GM19193 (cell line): ENCODE measurements around the gene FGF5.

ENCODE experiments used
- POLR2A ChIP-seq: IDR thresholded peaks from 4 replicates; pipeline ENCODE4 v1.6.1; 2011; ENCODE audit not compliant: insufficient read depth, insufficient read length; ENCODE audit errors: extremely low read depth

The FGF5 gene, protein sequence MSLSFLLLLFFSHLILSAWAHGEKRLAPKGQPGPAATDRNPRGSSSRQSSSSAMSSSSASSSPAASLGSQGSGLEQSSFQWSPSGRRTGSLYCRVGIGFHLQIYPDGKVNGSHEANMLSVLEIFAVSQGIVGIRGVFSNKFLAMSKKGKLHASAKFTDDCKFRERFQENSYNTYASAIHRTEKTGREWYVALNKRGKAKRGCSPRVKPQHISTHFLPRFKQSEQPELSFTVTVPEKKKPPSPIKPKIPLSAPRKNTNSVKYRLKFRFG

DNA sequence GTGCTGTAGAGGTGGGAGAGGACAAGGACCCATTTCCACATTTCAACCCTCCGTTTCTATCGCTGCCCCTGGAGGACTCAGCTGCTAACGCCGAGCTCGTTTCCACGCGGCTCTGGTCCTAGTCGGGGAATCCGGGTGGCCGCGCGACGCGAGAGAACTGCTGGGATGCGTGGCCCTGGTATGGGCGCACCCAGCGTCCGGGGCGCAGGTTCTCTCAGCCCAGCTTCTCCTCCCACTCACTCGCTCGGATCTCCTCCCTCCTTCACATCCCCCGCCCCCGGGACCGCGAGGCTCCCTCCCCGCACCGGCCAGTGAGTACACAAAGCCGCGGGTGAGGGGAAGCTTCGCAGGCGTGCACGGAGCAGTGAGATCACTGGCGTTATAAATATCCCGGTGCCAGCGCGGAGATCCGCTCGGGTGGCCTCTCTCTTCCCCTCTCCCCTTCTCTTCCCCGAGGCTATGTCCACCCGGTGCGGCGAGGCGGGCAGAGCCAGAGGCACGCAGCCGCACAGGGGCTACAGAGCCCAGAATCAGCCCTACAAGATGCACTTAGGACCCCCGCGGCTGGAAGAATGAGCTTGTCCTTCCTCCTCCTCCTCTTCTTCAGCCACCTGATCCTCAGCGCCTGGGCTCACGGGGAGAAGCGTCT is at the start of gene FGF5:
FGF5 (plus strand) TSS at position 412 of the 649 bp plus-strand sequence; CDS start at position 573, 161 bp downstream.
- TF ChIP-seq POLR2A = no peak

DNA sequence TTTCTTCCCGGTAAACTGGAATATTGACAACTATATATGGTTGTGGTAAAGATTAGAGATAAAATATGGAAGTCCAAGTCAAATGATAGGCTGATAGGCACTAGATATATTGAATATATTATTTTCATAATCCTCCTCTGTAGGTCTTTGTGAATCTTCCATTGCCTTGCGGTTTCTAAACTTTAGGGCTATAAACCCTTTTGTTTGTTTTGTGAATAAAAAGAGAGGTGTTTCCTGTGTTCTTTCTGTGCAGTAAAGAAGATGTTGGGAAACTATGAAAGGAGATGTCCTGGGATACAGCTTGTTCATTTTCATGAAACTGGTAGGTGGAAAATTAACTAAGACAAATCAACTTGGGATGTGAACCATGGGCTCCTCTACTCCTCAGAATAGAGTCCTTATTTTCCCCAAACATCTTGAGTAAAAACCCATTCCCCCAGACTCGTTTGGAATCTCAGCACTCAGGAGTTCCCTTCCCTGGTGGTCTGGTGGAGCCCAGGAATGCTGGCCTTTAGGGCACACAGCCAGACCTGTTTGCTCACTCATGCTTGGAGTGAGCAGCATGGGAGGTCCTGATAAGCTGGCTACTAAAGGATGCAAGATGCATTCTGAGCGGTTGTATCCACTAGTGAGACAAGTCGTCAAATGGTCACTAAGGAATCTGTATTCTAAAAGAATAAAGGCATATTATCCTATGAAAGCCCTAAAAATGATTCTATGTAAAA is 47.0 kb upstream of the FGF5 start:
- no peak for TF ChIP-seq POLR2A

DNA sequence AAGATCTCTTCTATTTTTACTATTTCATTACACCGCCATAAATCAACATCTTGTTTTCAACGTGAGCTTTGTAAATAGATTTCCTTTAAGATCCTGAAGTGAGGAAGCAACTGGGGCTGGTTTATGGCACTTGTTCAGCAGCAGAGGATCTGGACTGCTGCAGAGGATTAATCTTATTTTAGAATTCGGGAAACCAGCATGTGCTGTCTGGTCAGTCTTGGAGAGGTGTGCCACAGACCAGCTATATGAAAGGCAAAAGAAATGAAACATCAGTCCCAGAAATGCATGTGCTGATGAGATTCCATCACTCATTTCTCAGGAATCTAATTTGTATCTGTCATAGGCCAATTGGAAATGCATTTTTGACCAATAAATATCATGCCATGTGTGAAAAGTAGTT is 45.8 kb upstream of the FGF5 start:
- no peak for TF ChIP-seq POLR2A

DNA sequence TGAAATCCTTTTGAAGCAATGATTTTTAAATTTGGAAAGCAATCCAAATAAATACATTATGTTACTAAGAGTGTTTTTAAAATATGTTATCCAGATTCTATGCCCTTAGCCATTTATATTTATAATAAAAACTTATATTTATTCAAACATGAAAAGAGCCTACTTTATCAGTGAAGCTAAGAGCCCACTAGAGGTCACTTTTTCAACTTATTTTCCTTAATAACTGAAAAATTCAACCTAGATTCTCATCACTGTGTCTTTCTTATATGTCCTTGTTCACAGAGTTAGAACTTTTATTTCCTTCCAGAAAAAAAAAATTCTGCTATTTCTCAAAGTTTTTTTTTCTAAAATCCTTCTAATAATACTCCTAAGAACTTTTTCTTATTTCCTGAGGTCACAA is 45.3 kb upstream of the FGF5 start:
- TF ChIP-seq POLR2A = no peak

DNA sequence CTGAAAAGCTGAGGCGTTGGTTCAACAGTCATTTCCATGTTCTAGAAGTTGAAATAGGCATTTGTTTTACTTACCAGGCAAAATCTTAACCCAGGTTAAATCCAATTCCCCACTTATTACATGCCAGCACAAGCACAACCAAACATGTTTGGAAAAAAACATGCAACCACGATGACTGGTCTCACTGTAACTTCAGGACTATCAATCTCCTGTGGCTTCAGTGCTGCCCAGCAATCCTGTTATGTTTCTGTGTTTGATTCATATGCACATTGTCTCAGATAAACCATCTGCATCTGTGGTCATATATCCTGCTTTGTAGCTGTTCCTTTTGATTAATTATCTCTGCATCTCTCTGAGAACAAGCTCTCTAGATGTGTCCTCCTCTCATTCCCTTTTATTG is 40.9 kb upstream of the FGF5 start:
- no peak for TF ChIP-seq POLR2A

DNA sequence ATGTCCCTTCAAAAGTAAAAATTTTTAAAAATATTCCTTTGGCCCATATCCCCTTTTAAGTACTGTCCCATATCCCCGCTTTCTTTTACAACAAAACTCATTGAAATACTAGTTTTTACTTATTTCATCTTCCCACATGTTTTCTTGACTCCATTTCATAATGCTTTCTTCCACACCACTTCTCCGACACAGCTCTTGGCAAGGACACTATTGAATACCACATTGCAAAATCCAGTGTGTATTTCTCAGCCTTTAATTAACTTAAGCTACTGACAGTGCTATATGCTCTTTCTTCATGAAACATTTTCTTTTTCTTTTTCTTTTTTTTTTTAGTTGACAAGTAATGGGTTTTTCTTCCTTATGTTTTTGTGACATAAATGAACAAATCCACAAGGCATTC is 40.4 kb upstream of the FGF5 start:
- TF ChIP-seq POLR2A = no peak

DNA sequence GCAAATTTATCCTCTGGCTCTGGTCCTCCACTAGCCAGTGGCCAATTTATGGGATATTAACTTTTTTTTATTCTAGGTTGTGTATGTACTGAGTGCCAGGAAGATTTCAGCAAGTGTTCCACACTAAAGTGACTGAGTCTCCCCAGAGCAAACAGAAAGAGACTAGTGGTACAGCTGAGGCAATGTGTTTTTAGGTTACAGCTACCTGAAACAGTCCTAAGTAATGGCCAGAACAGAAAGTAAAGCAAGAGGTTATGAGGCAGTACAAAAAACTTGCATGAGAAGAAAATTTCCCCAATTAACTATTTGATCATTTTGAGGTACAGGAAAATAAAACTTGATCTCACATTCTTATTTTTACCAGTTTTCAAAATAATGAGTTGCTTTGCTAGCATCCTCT is 38.0 kb upstream of the FGF5 start:
- no peak for TF ChIP-seq POLR2A

DNA sequence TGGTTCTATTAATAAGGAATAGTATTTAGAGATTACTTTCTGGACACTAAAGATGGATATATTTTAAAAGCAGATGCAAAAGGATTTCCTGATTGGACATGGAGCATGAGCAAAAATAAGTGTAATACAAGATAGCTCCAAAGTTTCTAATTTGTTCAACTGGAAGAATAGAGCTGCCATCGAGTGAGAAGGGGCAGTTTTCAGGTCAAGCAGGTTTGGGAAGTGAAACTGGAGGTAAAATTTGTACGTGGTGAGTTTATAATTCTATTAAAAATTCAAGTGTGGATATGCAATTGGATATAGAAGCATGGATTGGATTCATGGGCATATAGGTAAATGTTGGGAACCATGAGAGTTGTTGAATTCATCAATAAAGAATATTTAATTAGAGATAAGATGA is 37.3 kb upstream of the FGF5 start:
- TF ChIP-seq POLR2A = no peak

DNA sequence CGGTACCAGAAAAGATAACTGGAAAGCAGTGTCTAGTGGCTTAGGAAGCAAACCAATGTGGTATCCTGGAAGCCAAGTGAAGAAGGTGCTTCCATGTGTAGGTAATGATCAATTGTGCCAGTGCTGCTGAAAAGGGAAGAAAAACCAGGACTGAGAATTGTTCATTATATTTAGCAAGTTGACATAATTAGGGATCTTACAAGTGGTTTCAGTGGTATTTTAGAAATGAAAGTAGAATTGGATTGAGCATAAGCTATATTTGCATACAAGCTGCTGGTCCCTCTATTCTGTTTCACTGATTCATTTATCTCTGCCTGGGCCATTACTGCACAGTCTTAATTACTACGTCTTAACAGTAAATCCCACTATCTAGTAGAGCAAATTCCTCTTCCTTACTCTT is 36.9 kb upstream of the FGF5 start:
- TF ChIP-seq POLR2A = no peak

DNA sequence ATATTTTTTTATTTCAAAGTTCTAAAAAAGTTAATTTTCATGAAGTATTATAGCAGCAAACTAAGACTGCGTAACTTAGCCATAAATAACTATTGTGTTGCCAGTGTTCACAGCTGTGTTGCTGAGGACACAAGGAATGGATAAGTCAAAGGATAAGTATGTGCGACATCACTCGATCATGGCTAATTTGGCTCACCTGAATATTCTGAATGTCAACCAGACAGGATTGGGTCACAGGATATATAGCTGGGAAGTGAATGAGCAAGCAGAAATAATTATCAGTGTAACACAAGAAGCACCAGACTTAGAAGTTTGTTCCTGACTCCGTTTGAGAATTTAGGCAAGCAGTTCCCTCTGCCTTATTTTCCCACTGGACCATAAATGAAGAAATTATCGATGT is 35.3 kb upstream of the FGF5 start:
- no peak for TF ChIP-seq POLR2A

DNA sequence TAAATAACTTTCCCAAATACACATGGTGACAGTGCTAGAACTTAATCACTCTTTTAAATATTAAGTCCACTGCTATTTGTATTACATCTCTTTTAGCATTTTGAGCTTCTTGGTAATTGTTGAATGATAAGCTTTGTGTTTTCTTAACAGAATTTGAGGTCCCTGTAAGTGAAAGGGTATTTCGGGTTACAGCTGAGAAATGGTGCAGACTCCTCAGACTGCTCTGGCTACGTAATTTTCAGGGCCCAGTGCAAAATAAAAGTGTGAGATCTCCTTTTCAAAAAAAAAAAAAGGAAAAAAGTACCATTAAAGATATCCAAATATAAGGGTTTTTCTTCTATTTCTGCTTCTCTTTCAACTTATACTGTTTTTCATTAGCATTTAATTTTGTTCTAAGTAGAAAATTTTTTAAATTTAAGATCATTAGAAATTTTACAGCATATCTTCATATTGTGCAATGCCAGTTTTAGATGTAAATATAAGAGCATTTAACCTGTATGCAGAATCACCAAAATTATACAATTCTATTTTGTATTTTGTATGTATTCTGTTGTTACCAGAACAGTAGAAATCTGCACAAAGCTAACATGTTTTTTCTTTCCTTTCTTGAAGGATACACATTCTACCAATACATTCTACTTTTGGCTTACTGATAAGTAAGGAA is 33.6 kb upstream of the FGF5 start:
- no peak for TF ChIP-seq POLR2A

DNA sequence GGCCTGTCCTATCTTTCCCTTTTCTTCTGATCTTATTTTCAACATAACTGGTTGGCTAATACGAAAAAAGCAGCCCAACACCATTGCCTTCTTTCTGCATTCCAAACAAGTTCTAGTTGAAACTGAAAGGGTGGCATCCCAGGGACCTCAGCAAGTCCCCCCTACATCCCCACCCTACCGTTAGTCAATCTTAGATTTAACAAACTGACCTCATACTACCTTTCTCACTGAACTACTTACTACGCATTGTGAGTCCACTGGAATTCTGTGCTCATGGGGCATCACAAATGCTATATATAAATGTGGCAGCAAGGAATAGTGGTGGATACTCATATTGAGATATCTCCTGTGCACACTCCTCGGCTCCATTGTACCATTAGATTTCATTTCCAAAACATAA is 33.1 kb upstream of the FGF5 start:
- TF ChIP-seq POLR2A = no peak

DNA sequence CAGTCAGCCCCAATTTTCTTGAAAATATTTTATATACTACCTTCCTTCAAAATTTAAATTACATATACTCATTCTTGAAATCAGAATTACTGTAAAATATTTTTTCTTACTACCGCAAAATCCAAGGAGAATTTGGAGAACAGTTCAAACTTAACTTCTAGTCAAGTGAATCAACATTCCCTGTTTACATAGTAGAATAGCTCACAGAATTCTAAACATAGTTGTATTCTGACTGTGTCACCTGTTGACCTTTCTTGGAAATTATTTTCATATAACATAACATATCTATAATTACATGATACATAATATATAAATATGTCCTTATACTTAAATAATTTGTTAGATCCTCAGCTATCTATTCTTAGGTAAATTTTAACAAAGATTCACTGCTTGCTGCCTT is 31.0 kb upstream of the FGF5 start:
- TF ChIP-seq POLR2A = no peak

DNA sequence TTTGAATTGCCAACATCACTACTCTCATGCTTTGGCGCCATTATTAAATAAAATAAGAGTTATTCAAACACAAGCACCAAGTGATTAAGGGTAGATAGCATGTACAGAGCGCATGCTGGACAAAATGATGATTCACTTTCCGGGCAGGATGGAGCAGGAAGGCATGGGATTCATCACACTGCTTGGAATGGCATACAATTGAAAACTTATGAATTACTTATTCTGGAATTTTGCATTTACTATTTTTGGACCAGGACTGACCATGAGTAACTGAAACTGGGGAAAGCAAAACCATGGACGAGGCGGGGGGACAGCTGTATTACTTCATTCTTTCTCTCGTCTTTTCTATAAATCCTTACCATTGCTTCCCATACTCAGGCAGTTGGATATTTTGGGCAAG is 28.5 kb upstream of the FGF5 start:
- no peak for TF ChIP-seq POLR2A

DNA sequence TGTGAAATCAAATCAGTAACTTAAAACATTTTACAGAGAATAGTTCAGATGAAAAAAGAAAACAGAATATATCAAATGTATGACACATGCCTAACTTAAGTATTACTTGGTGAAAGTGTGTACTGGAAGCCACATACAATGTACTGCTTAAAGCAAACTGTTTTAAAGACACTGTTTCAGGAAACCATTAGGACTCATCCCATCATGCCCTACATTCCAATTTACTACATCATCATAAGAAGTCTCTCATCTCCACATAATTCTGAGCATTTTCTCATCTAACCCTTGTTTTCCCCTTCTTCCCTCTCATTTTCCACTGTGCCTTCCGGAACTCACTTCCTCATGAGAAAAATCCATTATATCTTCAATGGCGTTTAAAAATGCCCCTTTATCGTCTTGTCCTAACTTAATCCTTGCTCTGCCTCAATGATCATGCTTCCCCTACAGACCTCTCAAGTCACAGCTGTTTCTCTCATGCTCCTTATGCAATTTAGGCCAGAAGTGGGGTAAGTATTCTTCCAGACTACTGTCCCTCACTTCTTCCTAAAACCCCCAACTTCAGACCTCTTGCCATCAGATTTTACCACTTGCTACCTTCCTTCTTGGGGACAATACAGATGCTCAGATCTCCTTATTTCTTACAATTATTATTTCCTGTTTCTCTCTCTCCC is 26.8 kb upstream of the FGF5 start:
- no peak for TF ChIP-seq POLR2A
